ENCODE data around the gene PDZRN4. TPM values are rescaled to one million over a fixed set of nuclear protein-coding genes. Genes with fewer than 3 reads are reported as not detected.

Gene PDZRN4
- total RNA-seq, 1 donor from 2014 or later, result not detected

GRCh38 chr12:41228066-41228820, 40.1 kb downstream of the PDZRN4 start:
- no peak overlapping the region for H3K4me3 ChIP-seq (ENCODE audit: low read depth, low read length)
- H3K36me3 ChIP-seq (ENCODE audit: control insufficient read depth, insufficient read depth, low read length), result no peaks in the 10 kb centered on the region
- no peaks in the 10 kb centered on the region for H3K27me3 ChIP-seq (ENCODE audit: control insufficient read depth, insufficient read depth, low read length)
- FAIRE-seq (no peak), DNase-seq (ENCODE audit: low read depth) (no peak)
- TF ChIP-seq, protein P1, sequence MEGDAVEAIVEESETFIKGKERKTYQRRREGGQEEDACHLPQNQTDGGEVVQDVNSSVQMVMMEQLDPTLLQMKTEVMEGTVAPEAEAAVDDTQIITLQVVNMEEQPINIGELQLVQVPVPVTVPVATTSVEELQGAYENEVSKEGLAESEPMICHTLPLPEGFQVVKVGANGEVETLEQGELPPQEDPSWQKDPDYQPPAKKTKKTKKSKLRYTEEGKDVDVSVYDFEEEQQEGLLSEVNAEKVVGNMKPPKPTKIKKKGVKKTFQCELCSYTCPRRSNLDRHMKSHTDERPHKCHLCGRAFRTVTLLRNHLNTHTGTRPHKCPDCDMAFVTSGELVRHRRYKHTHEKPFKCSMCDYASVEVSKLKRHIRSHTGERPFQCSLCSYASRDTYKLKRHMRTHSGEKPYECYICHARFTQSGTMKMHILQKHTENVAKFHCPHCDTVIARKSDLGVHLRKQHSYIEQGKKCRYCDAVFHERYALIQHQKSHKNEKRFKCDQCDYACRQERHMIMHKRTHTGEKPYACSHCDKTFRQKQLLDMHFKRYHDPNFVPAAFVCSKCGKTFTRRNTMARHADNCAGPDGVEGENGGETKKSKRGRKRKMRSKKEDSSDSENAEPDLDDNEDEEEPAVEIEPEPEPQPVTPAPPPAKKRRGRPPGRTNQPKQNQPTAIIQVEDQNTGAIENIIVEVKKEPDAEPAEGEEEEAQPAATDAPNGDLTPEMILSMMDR (IDR thresholded peaks at IDR 0.05; ENCODE audit: insufficient read depth, low read length, severe bottlenecking), result no peak

DNA sequence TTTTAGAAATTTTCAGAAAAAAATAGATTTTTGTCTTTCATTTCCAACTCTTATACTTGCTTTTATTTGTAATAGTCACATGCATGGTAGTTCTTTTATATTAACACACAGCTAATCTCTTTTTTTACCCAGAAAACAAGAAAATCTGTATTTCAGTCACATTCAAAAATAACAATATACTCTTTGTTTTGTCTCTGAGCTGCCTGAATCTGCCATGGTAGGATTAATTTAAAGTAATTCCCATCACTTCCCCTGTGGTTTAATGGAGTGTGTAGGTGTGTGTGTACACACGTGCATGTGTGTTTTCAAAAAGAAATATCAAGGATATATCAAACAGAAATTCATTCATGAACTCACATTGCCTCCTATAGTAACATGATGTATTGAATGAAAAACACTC, 42.6 kb downstream of the PDZRN4 start:
- TF ChIP-seq, protein P1 (IDR thresholded peaks at IDR 0.05; ENCODE audit: insufficient read depth, low read length, severe bottlenecking), result no peak
- FAIRE-seq (no peak), DNase-seq (ENCODE audit: low read depth) (no peak)
- H3K36me3 ChIP-seq (ENCODE audit: control insufficient read depth, insufficient read depth, low read length), result no peaks in the 10 kb centered on the region
- no peak overlapping the region for H3K4me3 ChIP-seq (ENCODE audit: low read depth, low read length)
- H3K27me3 ChIP-seq (ENCODE audit: control insufficient read depth, insufficient read depth, low read length), result no peaks in the 10 kb centered on the region

- no peak for DNase-seq (ENCODE audit: low read depth)
- TF ChIP-seq, protein P1 (IDR thresholded peaks at IDR 0.05; ENCODE audit: insufficient read depth, low read length, severe bottlenecking), result no peak
Observed at GRCh38 chr12:41234692-41235091, 46.6 kb downstream of the PDZRN4 start.

GRCh38 chr12:41242603-41243002, 54.5 kb downstream of the PDZRN4 start:
- Histone ChIP-seq H3K27me3 (ENCODE audit: control insufficient read depth, insufficient read depth, low read length) (no peaks in the 10 kb centered on the region), H3K36me3 (ENCODE audit: control insufficient read depth, insufficient read depth, low read length) (no peaks in the 10 kb centered on the region), H3K4me3 (ENCODE audit: low read depth, low read length) (no peak overlapping the region)
- FAIRE-seq (no peak), DNase-seq (ENCODE audit: low read depth) (no peak)
- TF ChIP-seq, protein P1 (IDR thresholded peaks at IDR 0.05; ENCODE audit: insufficient read depth, low read length, severe bottlenecking), result no peak

More at GRCh38 chr12:41234692-41235091, 46.6 kb downstream of the PDZRN4 start:
- Histone ChIP-seq H3K4me3 (ENCODE audit: low read depth, low read length) (no peak overlapping the region), H3K27me3 (ENCODE audit: control insufficient read depth, insufficient read depth, low read length) (no peaks in the 10 kb centered on the region), H3K36me3 (ENCODE audit: control insufficient read depth, insufficient read depth, low read length) (no peaks in the 10 kb centered on the region)
- no peak for FAIRE-seq

- FAIRE-seq, result no peak
- H3K36me3 ChIP-seq (ENCODE audit: control insufficient read depth, insufficient read depth, low read length), result no peaks in the 10 kb centered on the region
- no peaks in the 10 kb centered on the region for H3K27me3 ChIP-seq (ENCODE audit: control insufficient read depth, insufficient read depth, low read length)
- TF ChIP-seq, protein P1 (IDR thresholded peaks at IDR 0.05; ENCODE audit: insufficient read depth, low read length, severe bottlenecking), result no peak
- no peak overlapping the region for H3K4me3 ChIP-seq (ENCODE audit: low read depth, low read length)
- no peak for DNase-seq (ENCODE audit: low read depth)
Observed at GRCh38 chr12:41248391-41248790, 60.3 kb downstream of the PDZRN4 start.

DNA sequence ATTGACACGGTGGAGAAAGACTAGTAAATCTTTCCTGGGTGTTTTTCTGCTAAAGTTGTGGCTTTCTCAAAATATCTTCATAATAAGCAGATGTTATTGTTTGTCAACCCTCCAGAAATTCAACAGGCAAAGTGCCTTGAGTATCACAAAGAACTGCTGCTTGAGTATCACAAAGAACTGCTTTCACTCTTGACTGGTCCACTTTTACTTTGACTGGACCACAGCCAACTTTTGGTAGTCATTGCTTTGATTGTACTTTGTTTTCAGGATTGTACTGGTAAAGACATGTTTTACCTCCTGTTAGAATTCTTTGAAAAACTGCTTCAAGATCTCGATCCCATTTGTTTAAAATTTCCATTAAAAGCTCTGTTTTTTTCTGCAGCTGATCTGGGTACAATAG, 62.6 kb downstream of the PDZRN4 start:
- no peak overlapping the region for H3K4me3 ChIP-seq (ENCODE audit: low read depth, low read length)
- TF ChIP-seq, protein P1 (IDR thresholded peaks at IDR 0.05; ENCODE audit: insufficient read depth, low read length, severe bottlenecking), result no peak
- FAIRE-seq (no peak), DNase-seq (ENCODE audit: low read depth) (peak; percentile 67)
- H3K36me3 ChIP-seq (ENCODE audit: control insufficient read depth, insufficient read depth, low read length), result no peaks in the 10 kb centered on the region
- H3K27me3 ChIP-seq (ENCODE audit: control insufficient read depth, insufficient read depth, low read length), result no peaks in the 10 kb centered on the region
